HG03135 (cell line): ENCODE data around the gene TTLL1.
"Not testable (repeated sequence)": the region's sequence is repeated elsewhere in the genome, so short reads cannot be mapped to it uniquely, and the experiment has no call there.

Experiments
- ATAC-seq: cut with Tn5 transposase; IDR thresholded peaks from one replicate; pipeline ENCODE4 v1.9.1; 2021; ENCODE audit warnings: mild to moderate bottlenecking, moderate library complexity; ENCODE audit not compliant: unreplicated experiment

Gene TTLL1

DNA sequence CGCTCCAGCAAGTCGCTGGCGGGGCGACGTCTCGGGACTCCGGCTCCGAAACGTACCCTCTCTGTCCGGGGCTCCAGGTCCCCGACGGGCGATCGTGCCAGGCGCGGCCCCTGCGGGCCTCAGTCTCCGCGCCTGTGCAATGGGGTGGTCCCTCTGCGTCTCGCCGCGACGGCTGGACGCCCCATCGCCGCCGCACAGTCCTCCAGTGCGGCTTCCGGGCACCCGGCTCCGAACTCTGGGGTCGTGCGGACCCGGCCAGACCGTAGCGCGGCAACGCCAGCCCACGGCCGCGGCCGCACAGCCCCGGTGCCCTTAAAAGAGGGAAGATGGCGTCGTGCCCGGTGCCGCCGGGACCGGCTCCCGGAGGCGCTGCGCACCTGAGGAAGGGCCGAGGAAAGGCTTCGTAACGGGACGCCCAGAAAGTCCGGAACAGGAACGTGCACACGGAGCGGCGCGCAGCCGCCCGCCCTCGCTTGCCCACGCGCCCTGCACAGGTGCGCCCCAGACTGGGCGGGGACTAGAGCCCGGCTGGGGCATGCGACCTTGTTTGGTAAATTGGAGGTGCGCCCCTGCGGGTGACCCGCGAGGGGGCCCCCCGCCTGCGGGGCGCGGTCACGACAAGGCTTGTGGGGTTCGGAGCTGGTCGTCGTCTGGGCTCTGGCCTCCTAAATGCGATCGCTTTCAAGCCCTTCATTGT lies 21.9 kb upstream of the TTLL1 start:
- no peak for ATAC-seq

DNA sequence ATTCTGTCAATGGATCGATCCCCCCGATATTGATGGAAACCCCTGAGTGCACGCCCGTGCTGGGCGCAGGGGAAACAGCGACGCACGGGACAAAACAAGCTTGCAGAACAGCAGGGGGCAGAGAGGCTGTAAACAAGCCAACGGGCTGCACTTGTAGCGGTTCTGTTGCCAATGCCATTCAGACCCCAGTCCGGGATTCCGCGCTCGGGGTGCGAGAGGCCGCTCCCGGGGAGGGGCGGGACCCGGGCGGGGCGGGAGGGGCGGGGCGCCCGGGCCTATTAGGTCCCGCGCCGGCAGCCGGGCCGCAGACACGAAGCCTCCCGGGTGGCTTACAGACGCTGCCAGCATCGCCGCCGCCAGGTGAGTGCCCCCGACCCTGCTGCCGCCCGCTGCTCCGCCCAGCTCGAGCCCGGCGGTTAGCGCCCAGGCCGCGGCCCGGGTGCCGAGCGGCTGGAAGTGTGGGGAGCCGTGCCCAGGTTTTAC lies 21.3 kb upstream of the TTLL1 start, which contains the start of gene BIK:
TSS of gene BIK (plus strand) at position 307 of the 483 bp plus-strand sequence. CDS start 13,273 bp downstream, outside the sequence.
- ATAC-seq, result no peak

DNA sequence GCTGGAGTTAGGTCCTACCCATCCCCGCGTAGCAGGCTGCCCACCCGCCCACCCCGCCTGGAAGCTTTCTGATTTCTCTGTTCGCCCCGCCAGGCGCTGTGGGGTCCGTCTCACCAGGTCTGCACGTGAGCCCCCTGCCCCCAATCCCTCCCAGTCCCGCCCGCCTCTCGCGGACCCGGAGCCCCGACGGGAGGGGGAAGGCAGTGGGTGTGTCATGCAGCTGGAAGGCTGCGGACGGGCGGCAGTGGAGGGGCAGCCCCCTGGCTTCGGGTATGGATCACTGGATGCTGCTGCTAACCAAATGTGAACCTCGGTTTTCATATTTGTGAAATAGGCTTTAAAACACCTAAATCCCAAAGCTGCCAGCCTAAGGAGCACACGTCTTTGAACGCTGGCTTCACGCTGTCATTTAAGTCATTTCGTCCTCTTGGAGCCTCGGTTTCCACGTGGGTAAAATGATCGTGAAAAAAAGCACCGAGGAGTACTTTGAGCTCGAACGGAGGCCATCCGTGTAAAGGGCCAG lies 20.8 kb upstream of the TTLL1 start:
- no peak for ATAC-seq

DNA sequence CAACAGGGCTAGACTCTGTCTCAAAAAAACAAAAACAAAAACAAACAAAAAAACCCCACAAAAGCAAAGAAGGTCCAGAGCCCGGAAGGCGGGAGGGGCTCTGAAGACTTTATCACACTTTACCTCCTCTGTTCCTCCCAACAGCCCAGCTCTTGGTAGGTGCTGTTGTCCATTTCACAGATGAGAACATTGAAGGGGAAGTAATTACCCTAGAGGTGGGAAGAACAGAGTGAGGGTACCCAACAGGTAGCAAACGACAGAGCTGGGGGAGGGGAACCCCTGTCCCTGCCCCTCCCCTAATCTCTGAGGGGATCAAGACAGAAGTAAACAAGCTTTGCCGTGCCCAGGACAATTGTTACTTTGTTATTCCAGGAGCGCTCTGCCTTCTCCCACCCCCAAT lies 20.3 kb upstream of the TTLL1 start:
- no peak for ATAC-seq

DNA sequence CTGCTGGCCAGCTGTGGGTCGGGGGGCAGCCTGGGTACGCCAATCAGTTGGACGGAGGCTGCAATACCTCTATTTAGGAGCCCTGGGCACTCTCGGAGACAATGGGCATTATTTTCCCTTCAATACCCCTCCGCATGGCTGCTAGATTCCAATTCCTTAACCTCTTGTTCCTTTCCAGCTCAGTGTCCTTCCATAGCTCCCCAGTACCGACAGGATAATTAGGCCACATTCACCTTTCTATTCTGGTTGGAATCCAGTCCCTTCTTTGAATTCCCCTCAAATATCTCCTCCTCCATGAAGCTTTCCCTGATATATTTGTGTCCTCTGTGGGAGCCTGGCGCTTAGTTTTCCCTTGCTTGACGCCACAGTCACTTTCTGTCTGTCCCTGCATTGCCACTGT lies 17.1 kb upstream of the TTLL1 start:
- ATAC-seq, result no peak

DNA sequence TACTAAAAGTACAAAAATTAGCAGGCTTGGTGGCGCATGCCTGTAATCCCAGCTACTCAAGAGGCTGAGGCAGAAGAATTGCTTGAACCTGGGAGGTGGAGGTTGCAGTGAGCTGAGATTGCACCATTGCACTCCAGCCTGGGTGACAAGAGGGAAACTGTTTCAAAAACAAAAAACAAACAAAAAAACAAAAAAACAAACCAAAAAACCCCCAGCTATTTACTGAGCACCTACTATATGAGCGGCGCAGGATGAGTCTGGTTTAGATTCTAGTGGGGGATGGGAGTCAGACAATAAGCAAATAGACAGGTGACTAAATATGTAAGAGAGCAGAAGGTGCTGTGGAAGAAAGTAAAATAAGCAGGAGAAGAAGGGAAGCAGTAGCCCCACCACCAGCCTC lies 15.8 kb upstream of the TTLL1 start:
- not testable (repeated sequence) for ATAC-seq

DNA sequence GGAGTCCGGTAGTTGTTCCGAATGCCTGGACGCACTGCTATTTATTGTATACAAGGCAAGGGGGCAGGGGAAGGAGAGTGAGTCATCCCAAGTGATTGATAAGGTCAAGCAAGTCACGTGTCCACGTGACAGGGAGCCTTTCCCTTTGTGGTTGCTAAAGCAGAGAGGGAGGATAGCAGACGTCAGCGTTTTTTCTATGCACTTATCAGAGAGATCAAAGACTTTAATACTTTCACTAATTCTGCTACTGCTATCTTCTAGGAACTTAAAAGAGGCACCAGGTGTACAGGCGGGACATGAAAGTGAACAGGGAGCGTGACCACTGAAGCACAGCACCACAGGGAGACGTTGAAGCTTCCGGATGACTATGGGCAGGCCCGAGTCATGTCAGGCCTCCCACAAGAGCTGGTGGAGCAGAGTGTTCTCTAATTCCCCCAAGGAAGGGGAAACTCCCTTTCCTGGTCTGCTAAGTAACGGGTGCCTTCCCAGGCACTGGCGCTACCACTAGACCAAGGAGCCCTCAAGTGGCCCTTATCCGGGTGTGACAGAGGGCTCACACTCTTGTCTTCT lies 14.9 kb upstream of the TTLL1 start:
- ATAC-seq, result not testable (repeated sequence)

DNA sequence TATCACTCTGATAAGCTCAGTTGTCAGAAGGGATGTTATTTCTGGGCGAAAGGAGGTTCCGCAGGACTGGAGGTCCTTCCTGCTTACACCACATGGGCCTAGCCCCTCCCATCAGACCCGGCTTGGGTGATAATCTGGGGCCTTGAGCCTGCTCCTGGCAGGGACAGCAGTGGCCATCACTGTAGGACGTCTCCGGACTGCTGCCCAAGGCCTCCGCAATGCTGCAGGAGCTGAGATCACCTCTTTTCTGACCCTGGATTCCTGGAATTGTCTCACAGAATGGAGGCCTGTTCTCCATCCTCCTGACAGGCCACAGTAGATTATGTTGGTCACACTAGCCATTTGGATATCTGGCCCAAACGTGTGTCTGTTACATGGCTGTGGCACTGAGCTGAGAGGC lies 12.1 kb upstream of the TTLL1 start:
- no peak for ATAC-seq

DNA sequence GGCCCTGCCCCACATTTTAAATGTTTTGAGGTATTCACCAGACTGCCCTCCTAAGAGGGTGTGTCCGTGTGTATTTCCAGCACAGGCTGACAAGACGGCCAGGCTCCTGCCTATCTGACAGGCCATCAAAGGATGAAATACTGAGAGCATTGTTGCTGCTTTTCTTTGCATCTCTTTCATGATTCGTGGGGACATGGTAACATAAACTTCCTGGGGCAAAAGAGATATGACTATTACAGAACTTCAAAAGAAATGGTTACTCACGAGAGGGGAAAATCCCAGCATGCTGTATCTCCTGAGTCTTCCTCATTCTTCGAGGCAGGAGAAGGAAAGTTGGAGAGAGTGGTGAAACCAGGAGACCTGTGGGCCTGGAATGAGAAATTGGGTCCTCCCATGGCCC lies 11.0 kb upstream of the TTLL1 start:
- no peak for ATAC-seq

DNA sequence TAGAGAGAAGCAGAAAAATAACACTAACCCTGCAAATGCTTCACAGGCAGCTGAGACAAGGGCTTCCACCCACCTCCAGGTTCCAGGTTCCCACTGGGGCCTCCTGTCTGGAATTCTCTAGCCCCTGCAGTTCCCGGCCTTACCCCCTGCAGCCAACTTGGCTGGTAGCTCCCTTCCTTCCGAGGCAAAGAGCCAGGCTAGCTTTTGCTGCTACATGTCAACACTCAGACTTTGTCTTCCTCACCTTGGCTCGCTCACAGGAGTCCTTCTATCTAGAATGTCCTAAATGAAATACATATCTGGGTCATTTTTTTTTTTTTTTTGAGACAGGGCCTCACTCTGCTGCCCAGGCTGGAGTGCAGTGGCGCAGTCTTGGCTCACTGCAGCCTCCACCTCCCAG lies 9.9 kb upstream of the TTLL1 start:
- no peak for ATAC-seq

DNA sequence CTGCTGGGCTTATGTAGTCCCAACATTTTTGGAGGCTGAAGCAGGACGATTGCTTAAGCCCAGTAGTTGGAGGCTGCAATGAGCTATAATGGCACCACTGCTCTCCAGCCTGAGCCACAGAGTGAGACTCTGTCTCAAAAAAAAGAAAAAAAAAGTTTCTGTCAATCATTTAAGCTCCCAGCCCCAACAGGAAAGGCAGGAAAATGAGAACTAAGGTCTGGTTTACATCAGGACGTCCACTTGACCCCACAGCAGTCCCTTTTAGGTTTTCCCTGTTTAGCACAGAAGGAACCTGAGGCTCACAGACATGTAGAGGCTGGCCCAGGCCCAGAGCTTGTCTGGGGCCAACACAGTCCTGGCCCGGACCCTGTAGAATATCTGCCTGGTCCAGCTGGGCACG lies 9.2 kb upstream of the TTLL1 start:
- ATAC-seq, result no peak

DNA sequence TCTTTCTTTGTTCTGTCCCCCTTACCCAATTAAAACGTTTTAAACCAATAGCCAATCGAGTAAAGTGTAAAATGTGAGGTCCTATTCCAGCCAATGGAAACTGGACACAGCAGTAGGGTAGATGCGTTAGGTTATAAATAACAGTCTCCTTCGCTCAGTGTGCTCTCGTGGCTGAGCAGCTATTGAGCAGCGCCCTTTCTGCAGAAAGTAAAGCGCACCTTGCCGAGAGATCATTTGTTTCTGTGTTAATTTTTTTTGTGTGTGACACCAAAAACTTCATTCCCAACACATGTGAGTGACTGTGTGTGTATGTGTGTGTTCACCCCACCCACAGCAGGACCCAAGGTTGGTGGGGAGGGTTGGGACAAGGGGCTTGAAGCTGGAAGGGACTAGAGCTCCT lies 7.2 kb upstream of the TTLL1 start:
- no peak for ATAC-seq

DNA sequence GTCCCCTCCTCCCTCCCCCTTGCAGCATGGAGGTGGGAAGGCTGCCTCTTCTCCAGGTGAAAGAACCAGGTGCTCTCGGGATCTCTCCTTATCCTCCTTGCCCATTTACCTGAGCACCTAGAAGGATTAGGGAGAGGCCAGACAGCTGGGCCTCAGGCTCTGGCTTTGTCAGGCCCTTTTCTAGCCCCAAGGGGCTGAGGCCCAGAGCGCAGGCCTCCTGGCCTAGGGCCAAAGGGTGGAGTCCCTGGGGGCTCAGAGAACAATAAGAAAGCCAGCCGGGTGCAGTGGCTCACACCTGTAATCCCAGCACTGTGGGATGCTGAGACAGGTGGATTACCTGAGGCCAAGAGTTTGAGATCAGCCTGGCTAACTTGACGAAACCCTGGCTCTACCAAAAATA lies 5.4 kb upstream of the TTLL1 start:
- no peak for ATAC-seq

DNA sequence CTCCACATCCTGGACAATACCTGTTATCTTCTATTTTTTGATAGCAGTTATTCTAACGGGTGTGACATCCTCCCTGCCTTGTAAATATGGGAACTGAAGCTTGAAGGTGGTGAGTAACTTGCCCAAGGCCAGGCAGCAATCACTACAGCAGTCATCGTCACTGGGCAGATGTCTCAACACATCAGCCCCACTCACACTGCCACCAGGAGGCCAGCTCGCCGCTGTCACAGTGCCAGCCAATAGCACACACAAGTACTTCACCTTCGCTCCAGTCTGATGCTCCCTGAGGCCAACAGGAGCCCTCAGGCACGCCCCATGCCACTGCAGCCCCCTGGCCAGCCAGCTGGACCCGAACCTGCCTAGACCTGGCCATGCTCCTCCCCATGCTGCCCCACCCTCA lies 4.9 kb upstream of the TTLL1 start:
- no peak for ATAC-seq

DNA sequence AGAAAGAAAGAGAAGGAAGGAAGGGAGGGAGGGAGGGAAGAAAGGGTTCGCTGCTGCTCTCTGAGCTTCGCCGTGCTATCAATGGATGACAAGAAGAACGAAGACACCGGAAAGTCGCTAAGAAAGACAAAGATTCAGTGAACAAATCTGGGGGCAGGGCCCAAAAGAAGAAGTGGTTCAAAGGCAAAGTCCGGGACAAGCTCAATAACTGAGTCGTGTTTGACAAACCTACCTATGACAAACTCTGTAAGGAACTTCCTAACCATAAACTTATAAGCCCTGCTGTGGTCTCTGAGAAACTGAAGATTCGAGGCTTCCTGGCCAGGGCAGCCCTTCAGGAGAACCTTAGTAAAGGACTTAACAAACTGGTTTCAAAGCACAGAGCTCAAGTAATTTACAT lies 2.9 kb upstream of the TTLL1 start:
- no peak for ATAC-seq

DNA sequence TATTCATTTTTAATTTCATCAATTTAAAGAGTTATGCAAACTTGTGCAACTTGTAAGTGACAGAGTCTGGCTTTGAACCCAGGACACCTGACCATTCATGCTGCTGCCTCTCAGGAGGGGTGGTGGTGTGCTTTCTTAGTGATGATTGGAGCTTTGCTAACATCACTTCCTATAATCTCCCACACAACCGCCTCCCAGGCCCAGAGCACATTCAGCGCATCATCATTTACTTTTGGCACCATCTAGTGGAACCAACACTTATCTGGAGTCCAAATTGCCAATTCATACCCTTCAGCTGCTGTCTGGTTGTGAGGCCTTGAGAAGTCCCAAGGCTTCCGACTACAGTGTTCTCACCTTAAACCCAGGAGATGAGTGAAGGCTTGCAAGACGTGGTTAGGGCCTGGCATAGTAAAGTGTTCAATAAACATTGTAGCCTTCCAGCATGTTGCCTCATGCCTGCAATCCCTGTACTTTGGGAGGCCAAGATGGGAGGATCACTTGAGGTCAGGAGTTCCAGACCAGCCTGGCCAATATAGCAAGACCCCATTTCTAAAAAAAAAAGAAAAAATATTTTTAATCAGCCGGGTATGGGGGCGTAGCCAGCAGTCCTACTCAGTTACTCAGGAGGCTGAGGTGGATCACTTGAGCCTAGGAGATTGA lies 1.1 kb upstream of the TTLL1 start:
- ATAC-seq, result no peak

DNA sequence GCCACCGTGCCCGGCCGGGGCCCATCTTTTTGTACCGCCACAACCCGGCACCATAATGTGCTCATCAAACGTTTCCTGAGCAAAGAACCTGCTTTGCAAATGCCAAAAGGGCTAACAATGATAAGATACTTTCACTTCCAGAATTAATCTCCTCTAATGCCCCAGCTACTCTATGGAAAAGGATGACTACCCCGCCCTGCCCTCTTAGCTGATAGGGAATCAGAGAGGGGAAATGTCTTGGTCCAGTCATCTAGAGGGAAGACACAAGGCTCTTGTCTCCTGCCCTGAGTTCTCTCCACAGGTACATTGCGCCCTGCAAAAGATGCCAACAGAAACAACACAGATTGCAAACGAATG lies 586 bp downstream of the TTLL1 start:
- no peak for ATAC-seq

DNA sequence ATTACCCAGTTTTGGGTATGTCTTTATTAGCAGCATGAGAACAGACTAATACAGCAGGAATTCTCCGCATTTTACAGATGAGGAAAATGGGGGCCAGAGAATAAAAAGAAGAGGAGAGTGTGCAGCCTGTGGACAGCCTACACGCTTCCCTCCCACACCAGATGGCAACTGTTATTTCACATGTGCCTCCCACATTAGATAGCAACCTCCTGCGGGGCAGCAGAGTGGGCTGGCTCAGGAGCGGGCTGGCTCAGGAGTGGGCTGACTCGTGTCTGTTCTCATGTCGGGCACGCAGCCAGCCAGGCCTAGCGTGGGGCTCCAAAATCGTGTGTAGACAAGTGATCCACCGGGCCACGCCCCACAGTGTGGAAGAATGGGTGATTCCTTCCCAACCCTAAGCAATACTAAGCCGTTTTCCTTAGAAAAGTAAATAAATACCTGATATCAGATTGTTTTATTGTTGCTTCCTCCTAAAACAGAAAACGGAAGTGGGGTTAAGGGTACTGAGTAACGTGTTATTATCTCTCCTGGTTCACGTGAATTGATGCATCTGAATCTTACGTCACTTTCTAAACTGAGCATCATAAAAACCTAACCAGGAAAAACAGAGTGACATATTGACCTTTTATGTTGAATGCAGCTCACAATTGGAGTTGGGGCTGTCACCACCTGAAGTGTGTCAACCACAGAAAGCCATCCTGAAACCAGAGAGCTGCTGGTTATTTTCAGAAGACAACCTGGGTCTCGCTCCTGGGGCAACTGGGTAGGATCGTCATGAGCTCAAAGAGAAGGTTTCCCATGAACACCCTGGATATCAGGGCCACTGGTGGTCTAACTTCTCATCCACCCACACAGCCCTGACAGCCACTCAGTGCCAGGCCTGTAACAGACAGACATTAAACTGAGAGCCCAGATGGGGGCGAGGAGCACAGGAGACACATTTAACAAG lies 3.3 kb downstream of the TTLL1 start:
- no peak for ATAC-seq

DNA sequence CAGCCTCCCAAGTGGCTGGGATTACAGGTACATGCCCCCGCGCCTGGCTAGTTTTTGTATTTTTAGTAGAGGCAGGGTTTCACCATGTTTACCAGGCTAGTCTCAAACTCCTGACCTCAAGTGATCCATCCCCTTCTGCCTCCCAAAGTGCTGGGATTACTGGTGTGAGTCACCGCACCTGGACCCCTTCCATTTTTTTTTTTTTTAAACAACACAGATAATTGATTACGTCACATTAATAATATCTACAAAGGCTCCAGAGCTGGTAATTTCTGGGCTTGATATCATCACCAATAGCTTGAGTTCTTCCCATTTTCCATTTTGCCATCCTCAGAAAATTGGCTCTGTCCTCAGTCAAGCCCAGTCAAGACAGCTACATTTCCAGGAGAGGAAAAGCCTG lies 7.2 kb downstream of the TTLL1 start:
- no peak for ATAC-seq

DNA sequence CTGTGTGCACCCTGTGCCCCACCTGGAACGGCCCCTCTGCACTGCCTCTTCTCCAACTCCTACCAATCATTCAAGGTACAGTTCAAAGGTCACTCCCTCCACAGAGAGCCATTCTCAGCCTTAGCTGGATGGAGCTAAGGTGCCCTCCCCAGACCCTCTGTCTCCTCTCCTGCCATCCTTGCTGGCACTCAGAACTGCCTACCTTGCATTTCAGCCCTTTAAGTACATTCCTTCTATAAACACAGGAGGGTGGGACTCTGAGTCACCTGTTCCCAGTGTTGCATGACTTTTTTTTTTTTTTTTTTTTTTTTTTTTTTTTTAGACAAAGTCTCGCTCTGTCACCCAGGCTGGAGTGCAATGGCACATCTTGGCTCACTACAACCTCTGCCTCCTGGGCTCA lies 8.6 kb downstream of the TTLL1 start:
- ATAC-seq, result no peak

DNA sequence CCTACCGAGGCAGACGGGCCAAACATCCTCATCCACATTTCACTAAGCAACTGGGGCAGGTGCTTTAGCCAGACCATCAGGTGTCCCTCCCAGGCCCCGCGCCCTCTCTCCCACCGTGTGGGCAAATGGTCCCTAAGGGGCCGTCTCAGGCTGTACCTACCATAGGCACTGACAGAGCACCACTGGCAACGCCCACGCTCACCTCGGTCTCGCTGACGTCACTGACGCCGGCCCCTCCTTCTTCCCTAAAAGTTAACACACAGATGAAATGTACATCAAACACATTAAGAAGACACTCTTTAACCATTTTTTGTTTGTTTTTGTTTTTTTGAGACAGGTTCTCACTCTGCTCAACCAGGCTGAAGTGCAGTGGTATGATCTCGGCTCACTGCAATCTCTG lies 9.4 kb downstream of the TTLL1 start:
- no peak for ATAC-seq
